Activated T-helper 2 cell treated with anti-CD3 and anti-CD28 coated beads, Interferon-gamma antibody, Interleukin-2, Interleukin-4, amounts not matched to agents 10 μg/mL and 5 μg/mL and 100 μg/mL, durations not matched to agents 14 hours and 24 hours and 36 hours (primary cell): ENCODE results near the gene NOTCH1. TPM values are rescaled to one million over a fixed set of nuclear protein-coding genes. Genes with fewer than 3 reads are reported as not detected.

ENCODE experiments used
- DNase-seq: peaks from one replicate; pipeline ENCODE4 v3.0.0; 2021; ENCODE audit warnings: low spot score
- H3K27ac Mint-ChIP-seq: one replicate; pipeline ENCODE4 v1.8.0; 2021; ENCODE audit warnings: mixed read lengths
- H3K27me3 Mint-ChIP-seq: one replicate; pipeline ENCODE4 v1.8.0; 2021; ENCODE audit warnings: low read depth, mixed read lengths
- H3K36me3 Mint-ChIP-seq: one replicate; pipeline ENCODE4 v1.8.0; 2021; ENCODE audit warnings: low read depth, mixed read lengths
- H3K4me1 Mint-ChIP-seq: one replicate; pipeline ENCODE4 v1.8.0; 2021; ENCODE audit warnings: low read depth, mixed read lengths
- H3K4me3 Mint-ChIP-seq: one replicate; pipeline ENCODE4 v1.8.0; 2021; ENCODE audit warnings: low read depth, mild to moderate bottlenecking, moderate library complexity, mixed read lengths
- H3K9me3 Mint-ChIP-seq: one replicate; pipeline ENCODE4 v1.8.0; 2021; ENCODE audit warnings: mixed read lengths
- intact Hi-C: fragments of 100-400 bp; cut with micrococcal nuclease; formaldehyde crosslinking; loops from one replicate; pipeline ENCODE4 v1.15.1; 2023
- total RNA-seq: library from RNA; stranded (reverse); gene quantifications from 2 replicates; pipeline ENCODE4 v1.2.3, GENCODE V29; 2022

The NOTCH1 gene
- total RNA-seq, 1 donor from 2014 or later = 81.3 TPM

- Mint-ChIP-seq H3K27me3 (no peaks in the 10 kb centered on the region), H3K4me3 (no peak overlapping the region), H3K9me3 (no peaks in the 10 kb centered on the region), H3K4me1 (peaks cover 11% of the 10 kb centered on the region), H3K27ac (no peak overlapping the region), H3K36me3 (peaks cover 8% of the 10 kb centered on the region)
- intact Hi-C loops = no loop called here
- no peak for DNase-seq
Observed at GRCh38 chr9:136527721-136528710, 17.8 kb downstream of the NOTCH1 start.

- Mint-ChIP-seq H3K4me3 (no peak overlapping the region), H3K36me3 (peaks cover 6% of the 10 kb centered on the region), H3K27ac (no peak overlapping the region), H3K9me3 (no peaks in the 10 kb centered on the region), H3K4me1 (peaks cover 4% of the 10 kb centered on the region), H3K27me3 (no peaks in the 10 kb centered on the region)
- DNase-seq = no peak
- intact Hi-C loops = no loop called here
Observed at GRCh38 chr9:136527131-136527530, 18.7 kb downstream of the NOTCH1 start.

- intact Hi-C loops = no loop called here
- no peak overlapping the region for H3K27ac Mint-ChIP-seq
- H3K36me3 Mint-ChIP-seq = peaks cover 6% of the 10 kb centered on the region
- no peaks in the 10 kb centered on the region for H3K27me3 Mint-ChIP-seq
- no peaks in the 10 kb centered on the region for H3K9me3 Mint-ChIP-seq
- H3K4me1 Mint-ChIP-seq = peaks cover 4% of the 10 kb centered on the region
- no peak overlapping the region for H3K4me3 Mint-ChIP-seq
- DNase-seq = no peak
Observed at GRCh38 chr9:136526625-136527066, 19.2 kb downstream of the NOTCH1 start.

GRCh38 chr9:136525841-136526499 lies 19.9 kb downstream of the NOTCH1 start:
- no peaks in the 10 kb centered on the region for H3K27me3 Mint-ChIP-seq
- no peak for DNase-seq
- intact Hi-C loops = no loop called here
- no peak overlapping the region for H3K27ac Mint-ChIP-seq
- H3K4me3 Mint-ChIP-seq = no peak overlapping the region
- H3K4me1 Mint-ChIP-seq = peaks cover 2% of the 10 kb centered on the region
- H3K9me3 Mint-ChIP-seq = no peaks in the 10 kb centered on the region
- peaks cover 4% of the 10 kb centered on the region for H3K36me3 Mint-ChIP-seq

- intact Hi-C loops = no loop called here
- H3K27ac Mint-ChIP-seq = no peak overlapping the region
- peaks cover 4% of the 10 kb centered on the region for H3K36me3 Mint-ChIP-seq
Observed at GRCh38 chr9:136525207-136525606, 20.6 kb downstream of the NOTCH1 start.

GRCh38 chr9:136522314-136523237 lies 23.3 kb downstream of the NOTCH1 start:
- Mint-ChIP-seq H3K9me3 (no peaks in the 10 kb centered on the region), H3K27ac (no peak overlapping the region), H3K27me3 (no peaks in the 10 kb centered on the region), H3K36me3 (peaks cover 10% of the 10 kb centered on the region), H3K4me1 (no peaks in the 10 kb centered on the region), H3K4me3 (no peak overlapping the region)
- DNase-seq = no peak
- intact Hi-C loops = no loop called here

More at GRCh38 chr9:136525207-136525606, 20.6 kb downstream of the NOTCH1 start:
- DNase-seq = no peak
- no peak overlapping the region for H3K4me3 Mint-ChIP-seq
- no peaks in the 10 kb centered on the region for H3K9me3 Mint-ChIP-seq
- H3K4me1 Mint-ChIP-seq = no peaks in the 10 kb centered on the region
- H3K27me3 Mint-ChIP-seq = no peaks in the 10 kb centered on the region

- H3K27ac Mint-ChIP-seq = no peak overlapping the region
- no peaks in the 10 kb centered on the region for H3K4me1 Mint-ChIP-seq
- H3K27me3 Mint-ChIP-seq = no peaks in the 10 kb centered on the region
- peaks cover 10% of the 10 kb centered on the region for H3K36me3 Mint-ChIP-seq
- intact Hi-C loops = no loop called here
- no peak overlapping the region for H3K4me3 Mint-ChIP-seq
- no peak for DNase-seq
- no peaks in the 10 kb centered on the region for H3K9me3 Mint-ChIP-seq
Observed at GRCh38 chr9:136521537-136521936, 24.3 kb downstream of the NOTCH1 start.

GRCh38 chr9:136520053-136520540 lies 25.8 kb downstream of the NOTCH1 start:
- H3K4me3 Mint-ChIP-seq = no peak overlapping the region
- H3K4me1 Mint-ChIP-seq = no peaks in the 10 kb centered on the region
- no peaks in the 10 kb centered on the region for H3K27me3 Mint-ChIP-seq
- intact Hi-C loops = no loop called here
- DNase-seq = no peak
- H3K9me3 Mint-ChIP-seq = no peaks in the 10 kb centered on the region
- H3K27ac Mint-ChIP-seq = no peak overlapping the region
- H3K36me3 Mint-ChIP-seq = peaks cover 19% of the 10 kb centered on the region

DNA sequence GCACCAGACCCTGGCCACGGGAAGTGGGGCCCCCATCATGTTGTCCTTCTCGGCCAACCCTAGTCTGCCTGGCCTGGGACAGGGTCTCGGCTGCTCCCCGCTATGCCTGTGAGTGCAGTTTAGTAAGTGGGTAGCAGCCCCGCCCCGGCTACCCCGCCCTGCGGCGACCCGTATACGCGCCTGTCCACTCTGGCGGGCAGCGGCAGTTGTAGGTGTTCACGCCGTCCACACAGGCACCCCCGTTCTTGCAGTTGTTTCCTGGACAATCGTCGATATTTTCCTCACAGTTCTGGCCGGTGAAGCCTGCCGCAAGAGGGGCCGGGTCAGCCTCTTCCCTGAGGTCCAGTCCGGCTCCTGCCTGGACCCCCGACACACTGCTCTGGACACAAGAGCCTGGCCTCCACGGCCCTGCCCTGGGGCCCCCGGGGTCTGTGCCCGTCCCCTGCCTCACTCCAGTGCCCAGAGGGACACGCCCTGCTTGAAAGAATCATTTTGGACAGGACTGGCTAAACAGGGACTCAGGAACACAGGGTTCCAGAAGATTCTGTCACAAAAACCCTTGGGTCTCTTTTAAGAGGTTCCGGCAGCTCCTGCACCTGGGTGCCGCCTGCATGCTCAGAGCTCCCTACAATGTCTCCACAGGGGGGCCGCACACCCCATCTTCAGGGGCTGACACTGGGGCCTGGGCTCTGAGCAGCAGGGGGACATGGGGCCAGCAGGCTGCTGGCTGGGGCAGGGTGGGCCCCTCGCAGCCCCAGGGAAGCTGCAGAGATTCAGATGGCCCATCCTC lies 26.4 kb downstream of the NOTCH1 start:
- DNase-seq = no peak
- intact Hi-C loops = no loop called here
- H3K27me3 Mint-ChIP-seq = no peaks in the 10 kb centered on the region
- H3K4me1 Mint-ChIP-seq = no peaks in the 10 kb centered on the region
- H3K9me3 Mint-ChIP-seq = no peaks in the 10 kb centered on the region
- no peak overlapping the region for H3K4me3 Mint-ChIP-seq
- peaks cover 25% of the 10 kb centered on the region for H3K36me3 Mint-ChIP-seq
- H3K27ac Mint-ChIP-seq = no peak overlapping the region

- Mint-ChIP-seq H3K36me3 (peaks cover 26% of the 10 kb centered on the region), H3K4me1 (no peaks in the 10 kb centered on the region), H3K27me3 (no peaks in the 10 kb centered on the region), H3K4me3 (no peak overlapping the region), H3K9me3 (no peaks in the 10 kb centered on the region), H3K27ac (no peak overlapping the region)
- no peak for DNase-seq
- intact Hi-C loops = no loop called here
Observed at GRCh38 chr9:136518623-136519022, 27.2 kb downstream of the NOTCH1 start.

DNA sequence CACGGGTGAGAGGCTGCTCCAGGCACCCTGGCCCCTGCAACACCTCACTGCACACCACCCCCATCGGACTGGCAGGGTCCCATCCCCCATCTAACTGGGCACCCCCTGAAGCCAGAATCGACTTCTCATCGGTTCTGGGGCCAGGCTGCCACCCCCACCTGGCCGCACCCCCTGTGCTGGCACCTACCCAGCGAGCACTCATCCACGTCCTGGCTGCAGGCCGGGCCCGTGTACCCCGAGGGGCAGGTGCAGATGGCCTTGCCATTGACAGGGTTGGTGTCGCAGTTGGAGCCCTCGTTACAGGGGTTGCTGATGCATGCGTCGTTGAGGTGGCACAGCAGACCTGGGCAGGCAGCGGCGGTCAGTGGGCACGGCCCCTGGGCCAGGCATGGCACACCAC lies 27.9 kb downstream of the NOTCH1 start:
- intact Hi-C loops = no loop called here
- no peak for DNase-seq
- Mint-ChIP-seq H3K27ac (no peak overlapping the region), H3K27me3 (no peaks in the 10 kb centered on the region), H3K36me3 (peaks cover 31% of the 10 kb centered on the region), H3K4me1 (no peaks in the 10 kb centered on the region), H3K4me3 (no peak overlapping the region), H3K9me3 (no peaks in the 10 kb centered on the region)
